Fibroblast of the aortic adventitia (primary cell): ENCODE data around the gene HNRNPA2B1. TPM values are rescaled to one million over a fixed set of nuclear protein-coding genes. Genes with fewer than 3 reads are reported as not detected.

Source experiments
- DNase-seq: peaks from one replicate; pipeline ENCODE4 v3.0.0-alpha.2; 2010; ENCODE audit warnings: low read depth
- H3K4me3 ChIP-seq: 2 replicates; pipeline ENCODE4 v1.5.1; 2011; ENCODE audit warnings: low read depth, mild to moderate bottlenecking, control low read depth, low read length, moderate library complexity
- total RNA-seq: library from RNA; depleted of rRNA; stranded (reverse); fragments of >200 nt; gene quantifications from 2 replicates; pipeline ENCODE4 v1.2.3, GENCODE V29; 2012; ENCODE audit warnings: low replicate concordance
- TF ChIP-seq, protein P1 (sequence below): IDR thresholded peaks from 2 replicates; pipeline ENCODE4 v1.5.1; 2011; ENCODE audit warnings: mild to moderate bottlenecking, low read length, control low read depth, inconsistent platforms; ENCODE audit not compliant: insufficient read depth

The HNRNPA2B1 gene
- total RNA-seq, 1 donor, result 141 TPM

- TF ChIP-seq, protein P1, sequence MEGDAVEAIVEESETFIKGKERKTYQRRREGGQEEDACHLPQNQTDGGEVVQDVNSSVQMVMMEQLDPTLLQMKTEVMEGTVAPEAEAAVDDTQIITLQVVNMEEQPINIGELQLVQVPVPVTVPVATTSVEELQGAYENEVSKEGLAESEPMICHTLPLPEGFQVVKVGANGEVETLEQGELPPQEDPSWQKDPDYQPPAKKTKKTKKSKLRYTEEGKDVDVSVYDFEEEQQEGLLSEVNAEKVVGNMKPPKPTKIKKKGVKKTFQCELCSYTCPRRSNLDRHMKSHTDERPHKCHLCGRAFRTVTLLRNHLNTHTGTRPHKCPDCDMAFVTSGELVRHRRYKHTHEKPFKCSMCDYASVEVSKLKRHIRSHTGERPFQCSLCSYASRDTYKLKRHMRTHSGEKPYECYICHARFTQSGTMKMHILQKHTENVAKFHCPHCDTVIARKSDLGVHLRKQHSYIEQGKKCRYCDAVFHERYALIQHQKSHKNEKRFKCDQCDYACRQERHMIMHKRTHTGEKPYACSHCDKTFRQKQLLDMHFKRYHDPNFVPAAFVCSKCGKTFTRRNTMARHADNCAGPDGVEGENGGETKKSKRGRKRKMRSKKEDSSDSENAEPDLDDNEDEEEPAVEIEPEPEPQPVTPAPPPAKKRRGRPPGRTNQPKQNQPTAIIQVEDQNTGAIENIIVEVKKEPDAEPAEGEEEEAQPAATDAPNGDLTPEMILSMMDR, result no peak
- no peak for DNase-seq
- no peak overlapping the region for H3K4me3 ChIP-seq
These were observed 8.0 kb downstream of the HNRNPA2B1 start for GRCh38 chr7:26192485-26193087.

- no peak for DNase-seq
- no peak overlapping the region for H3K4me3 ChIP-seq
- TF ChIP-seq, protein P1, result no peak
These were observed 8.5 kb downstream of the HNRNPA2B1 start for GRCh38 chr7:26191974-26192479.

- H3K4me3 ChIP-seq, result no peak overlapping the region
- no peak for DNase-seq
These were observed 9.1 kb downstream of the HNRNPA2B1 start for GRCh38 chr7:26191233-26191973.

GRCh38 chr7:26190417-26190869 is 10.1 kb downstream of the HNRNPA2B1 start:
- TF ChIP-seq, protein P1, result no peak
- H3K4me3 ChIP-seq, result no peak overlapping the region
- no peak for DNase-seq

More at GRCh38 chr7:26191233-26191973, 9.1 kb downstream of the HNRNPA2B1 start:
- TF ChIP-seq, protein P1, result no peak

DNA sequence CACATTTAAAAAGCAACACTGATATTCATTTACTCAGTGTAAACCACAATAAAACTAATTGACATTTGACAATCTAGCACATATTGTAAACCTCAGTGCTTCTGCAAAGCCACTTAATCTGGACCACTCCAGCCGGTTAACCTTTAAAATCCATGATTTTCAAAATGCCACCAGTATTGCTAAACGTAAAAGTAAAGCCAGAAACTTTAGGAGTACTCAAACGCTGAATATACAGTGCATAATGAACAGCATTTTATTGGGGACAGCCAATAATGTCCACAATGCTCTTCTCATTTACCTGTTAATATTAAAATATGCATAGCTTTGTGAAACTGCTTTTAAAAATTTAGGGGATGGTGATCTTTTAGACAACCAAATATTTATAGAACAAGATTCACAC is 10.8 kb downstream of the HNRNPA2B1 start:
- H3K4me3 ChIP-seq, result no peak overlapping the region
- TF ChIP-seq, protein P1, result no peak
- no peak for DNase-seq

DNA sequence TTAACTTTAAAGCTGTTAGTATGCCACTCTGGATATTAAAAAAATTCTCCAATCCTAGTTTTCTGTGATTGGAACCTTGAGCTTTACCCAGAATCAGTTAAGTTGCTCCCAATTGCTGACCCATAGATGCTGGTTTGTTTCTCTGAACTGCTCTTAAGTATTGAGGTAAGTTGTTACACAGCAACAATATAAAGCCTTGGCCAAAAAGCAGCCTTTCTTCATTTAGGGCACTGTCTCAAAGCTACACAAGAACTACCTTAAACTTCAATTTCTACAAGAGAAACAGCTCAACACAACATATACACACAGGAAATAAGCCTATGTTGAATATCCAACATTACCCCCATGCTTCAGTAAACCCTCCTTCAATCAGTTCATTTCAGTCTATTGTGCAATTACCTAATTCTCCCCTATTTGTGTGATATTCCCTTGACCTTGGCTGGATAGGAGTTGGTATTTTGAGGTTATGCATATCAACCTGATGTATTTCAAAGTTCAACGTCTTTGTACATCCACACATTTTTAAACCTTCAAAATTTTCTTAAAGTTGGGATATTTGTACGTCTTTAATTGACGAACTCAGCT is 11.5 kb downstream of the HNRNPA2B1 start:
- TF ChIP-seq, protein P1, result no peak
- no peak for DNase-seq
- no peak overlapping the region for H3K4me3 ChIP-seq
